ENCODE results near the gene ZNF438.
"Not testable (repeated sequence)": the region's sequence is repeated elsewhere in the genome, so short reads cannot be mapped to it uniquely, and the experiment has no call there.

The ZNF438 gene

DNA sequence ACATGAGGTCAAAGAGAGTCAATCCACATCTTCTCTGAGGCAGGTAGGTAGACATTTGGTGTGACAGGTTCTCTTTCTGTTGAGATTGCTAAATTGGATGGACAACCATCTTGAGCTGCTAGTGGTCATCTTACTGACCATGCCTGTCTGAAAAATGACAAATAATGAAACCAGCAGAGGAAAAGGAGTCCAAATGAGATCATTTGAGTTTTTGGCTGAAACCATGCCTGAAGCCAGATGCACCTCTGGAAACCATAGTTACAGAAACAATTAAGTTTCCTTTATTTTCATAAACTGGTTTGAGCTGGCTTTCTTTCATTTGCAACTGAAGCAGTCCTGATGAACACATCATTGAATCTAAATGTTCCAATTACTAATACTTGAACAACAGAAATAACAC lies 100.6 kb downstream of the ZNF438 start:
- DNase-seq: no peak

DNA sequence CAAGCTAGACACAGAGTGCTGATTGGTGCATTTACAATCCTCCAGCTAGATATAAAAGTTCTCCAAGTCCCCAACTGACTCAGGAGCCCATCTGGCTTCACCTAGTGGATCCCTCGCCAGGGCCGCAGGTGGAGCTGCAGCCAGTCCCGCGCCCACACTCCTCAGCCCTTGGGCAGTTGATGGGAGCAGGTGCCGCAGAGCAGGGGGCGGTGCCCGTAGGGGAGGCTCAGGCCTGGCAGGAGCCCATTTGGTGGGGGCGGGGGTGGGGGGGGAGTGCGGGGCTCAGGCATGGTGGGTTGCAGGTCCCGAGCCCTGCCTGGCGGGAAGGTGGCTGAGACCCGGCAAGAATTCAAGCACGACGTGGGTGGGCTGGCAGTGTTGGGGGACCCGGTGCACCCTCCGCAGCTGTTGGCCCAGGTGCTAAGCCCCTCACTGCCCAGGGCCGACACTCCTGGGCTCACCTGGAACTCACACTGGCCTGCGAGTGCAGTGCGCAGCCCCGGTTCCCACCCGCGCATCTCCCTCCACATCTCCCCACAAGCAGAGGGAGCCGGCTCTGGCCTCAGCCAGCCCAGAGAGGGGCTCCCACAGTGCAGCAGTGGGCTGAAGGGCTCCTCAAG lies 101.7 kb downstream of the ZNF438 start:
- DNase-seq: no peak

DNA sequence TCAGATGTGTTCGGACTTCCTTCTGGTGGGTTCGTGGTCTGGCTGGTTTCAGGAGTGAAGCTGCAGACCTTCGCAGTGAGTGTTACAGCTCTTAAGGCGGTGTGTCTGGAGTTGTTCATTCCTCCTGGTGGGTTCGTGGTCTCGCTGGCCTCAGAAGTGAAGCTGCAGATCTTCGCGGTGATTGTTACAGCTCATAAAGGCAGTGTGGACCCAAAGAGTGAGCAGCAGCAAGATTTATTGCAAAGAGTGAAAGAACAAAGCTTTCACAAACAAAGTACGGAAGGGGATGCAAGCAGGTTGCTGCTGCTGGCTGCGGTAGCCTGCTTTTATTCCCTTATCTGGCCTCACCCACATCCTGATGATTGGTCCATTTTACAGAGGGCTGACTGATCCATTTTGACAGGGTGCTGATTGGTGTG lies 102.3 kb downstream of the ZNF438 start:
- DNase-seq: not testable (repeated sequence)

DNA sequence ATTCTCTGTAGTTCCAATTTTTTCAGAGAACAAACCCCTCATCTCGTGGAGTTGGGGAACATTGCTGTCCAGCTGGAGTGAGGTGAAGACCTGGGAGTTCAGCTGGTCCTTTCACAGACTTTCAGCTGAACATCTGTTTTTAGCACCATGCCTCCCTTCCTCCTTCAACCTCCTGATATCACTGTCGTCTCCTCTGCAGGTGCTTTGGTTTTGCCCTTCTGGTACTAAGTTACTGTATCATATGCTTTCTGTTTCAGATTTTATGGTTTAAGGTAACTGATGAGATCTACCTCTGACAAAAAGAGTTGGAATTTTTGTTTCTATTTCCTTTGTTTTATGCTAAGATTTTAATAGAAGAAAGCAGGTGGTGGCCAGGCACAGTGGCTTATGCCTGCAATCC lies 102.9 kb downstream of the ZNF438 start:
- DNase-seq: no peak

DNA sequence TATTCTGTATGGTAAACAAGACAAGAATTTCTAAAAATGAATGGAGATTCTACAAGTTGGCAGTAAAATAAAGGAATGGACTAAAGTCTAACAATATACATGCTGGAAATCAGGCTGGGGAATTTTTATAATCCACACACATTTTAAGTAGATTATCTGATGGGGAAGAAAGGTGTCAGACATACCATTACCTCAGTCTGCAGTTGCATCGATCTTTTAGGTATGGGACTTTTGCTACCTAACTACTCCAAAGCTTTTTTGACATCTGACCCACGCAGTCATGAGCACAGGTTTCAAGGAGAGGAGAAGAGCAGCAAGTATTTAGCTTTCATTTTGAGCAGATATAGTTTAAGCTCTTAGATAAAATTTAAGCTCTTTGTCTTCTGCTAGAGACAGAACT lies 113.0 kb downstream of the ZNF438 start:
- DNase-seq: no peak

DNA sequence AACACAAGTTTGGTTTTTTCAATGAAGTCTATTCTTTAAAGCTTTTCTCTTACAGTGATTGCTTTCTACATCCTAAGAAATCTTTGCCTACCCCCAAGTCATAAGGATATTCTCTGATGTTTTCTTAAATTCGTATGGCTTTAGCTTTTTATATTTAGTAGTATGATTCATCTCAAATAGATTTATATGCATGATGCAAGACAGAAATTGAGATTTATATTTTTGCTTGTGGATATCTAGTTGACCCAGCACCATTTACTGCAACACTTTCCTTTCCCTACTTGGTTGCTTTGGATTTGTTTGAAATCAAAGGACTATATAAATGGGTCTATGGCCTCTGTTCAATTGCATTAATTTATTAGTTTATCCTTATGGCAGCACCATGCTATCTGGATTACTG lies 113.9 kb downstream of the ZNF438 start:
- DNase-seq: no peak

DNA sequence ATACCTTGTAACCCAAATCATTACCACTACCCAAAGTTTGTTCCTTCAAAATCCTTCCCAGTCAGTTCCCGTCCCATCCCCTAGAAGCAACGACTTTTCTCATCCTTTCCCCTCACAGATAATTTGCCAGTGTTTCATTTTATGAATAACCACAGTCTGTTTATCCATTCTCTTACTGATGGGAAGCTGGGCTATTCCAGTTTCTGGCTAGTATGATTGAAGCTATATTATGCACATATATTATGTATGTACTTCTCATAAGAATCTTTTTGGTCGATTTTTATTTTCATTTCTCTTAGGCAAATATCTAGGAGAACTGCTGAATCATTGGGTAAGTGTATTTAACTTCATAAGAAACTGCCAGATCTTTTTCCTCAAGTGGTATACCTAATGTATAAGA lies 114.6 kb downstream of the ZNF438 start:
- no peak for DNase-seq

DNA sequence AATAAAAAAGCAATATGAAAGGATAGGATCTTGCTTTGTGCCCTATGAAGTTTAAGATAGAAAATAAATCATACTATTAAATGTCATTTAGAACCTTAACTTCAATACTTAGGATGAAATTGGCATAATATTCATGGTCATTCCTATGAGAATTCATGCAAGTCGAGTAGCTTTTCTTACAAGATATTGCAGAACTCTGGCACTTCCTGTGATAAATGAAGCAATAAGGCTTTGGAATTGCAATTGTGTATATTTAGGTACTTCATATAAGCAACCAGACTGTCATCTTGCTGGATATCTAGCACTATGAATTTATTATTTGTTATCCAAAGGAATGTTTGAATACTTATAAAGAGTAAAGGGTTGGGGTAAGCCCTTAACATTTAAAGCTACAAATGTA lies 116.5 kb downstream of the ZNF438 start:
- no peak for DNase-seq

DNA sequence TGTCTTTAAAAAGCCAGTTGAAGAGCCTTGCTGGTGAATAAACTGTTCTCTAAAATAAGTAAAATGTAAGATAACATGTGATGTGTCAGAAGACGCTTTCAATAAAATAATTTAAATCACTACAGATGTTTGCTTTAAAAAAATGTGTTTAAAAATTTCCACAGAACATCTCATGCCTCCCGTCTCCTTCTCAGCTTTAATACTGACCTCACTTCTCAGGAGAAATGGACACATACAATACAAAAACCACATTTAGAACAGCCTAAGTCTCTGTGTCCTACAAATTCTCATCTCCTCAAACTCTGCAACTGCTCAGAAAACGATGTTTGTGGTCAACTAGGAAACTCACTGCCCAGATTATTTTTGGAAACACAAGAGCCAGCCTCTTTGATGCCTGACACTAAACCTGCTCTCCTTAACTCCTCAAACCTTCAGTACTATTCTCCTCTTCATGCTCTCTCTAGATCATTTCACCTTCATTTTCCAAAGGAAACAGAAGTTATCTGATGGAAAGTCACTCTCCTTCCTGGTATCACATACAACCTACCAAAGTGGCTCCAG lies 120.3 kb downstream of the ZNF438 start:
- no peak for DNase-seq

DNA sequence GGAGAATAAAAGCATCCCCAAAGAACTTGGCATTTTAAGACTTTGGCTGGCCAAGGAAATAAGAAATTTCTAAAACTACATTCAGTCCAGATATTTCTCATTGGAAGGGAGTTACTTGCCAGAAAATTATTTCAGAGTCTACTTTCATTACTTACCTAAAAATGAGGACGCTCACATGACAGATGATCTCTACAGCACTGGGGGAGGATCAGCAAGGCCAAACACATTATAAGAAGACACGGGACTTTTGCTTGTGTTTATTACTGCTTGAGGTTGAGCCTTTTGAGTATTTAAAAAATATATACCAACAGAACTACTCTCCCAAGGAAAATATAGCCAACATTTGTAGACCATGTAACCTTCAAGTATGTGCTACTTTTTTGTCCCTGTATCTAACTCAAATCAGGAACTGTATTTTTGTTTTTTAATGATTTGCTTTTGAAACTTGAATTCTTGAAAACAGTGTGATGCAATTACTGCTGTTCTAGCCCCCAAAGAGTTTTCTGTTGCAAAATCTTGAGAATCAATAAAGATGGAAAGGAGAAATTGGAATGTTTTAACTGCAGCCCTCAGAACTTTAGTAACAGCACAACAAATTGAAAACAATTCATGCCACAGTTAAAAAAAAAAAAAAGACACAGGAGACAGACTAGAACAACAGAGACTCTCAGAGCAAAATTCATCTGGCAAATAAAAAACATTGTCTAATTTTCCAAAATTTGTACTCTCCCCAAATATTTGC lies 128.1 kb downstream of the ZNF438 start:
- DNase-seq: no peak

DNA sequence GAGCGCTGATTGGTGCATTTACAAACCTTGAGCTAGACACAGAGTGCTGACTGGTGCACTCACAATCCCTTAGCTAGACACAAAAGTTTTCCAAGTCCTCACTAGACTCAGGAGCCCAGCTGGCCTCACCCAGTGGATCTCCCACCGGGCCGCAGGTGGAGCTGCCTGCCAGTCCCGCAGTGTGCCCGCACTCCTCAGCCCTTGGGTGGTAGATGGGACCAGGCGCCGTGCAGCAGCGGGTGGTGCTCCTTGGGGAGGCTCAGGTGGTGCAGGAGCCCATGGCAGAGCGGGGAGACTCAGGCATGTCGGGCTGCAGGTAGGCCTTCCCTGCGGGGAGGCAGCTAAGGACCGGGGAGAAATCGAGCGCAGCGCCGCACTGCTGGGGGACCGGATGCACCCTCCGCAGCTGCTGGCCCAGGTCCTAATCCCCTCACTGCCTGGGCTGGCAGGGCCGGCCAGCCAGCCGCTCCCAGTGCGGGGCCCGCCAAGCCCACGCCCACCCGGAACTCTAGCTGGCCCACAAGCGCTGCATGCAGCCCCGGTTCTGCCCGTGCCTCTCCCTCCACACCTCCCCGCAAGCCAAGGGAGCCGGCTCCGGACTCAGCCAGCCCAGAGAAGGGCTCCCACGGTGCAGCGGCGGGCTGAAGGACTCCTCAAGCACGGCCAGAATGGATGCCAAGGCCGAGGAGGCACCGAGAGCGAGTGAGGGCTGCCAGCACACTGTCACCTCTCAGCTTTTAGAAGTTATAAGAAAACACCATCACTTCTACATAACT lies 128.9 kb downstream of the ZNF438 start:
- no peak for DNase-seq

DNA sequence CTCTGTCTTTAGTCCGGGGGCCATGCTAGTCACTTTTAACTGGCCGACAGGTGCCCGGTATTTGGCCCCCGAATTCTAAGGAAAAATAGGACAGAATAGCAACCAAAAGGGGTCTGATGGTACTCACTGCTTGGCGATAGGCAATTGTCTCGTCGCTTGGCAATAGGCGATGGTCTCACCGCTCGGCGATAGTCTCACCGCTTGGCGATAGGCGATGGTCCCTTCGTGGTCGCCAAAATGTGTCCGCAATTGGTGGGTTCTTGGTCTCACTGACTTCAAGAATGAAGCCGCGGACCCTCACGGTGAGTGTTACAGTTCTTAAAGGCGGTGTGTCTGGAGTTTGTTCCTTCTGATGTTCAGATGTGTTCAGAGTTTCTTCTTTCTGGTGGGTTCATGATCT lies 130.2 kb downstream of the ZNF438 start:
- not testable (repeated sequence) for DNase-seq

DNA sequence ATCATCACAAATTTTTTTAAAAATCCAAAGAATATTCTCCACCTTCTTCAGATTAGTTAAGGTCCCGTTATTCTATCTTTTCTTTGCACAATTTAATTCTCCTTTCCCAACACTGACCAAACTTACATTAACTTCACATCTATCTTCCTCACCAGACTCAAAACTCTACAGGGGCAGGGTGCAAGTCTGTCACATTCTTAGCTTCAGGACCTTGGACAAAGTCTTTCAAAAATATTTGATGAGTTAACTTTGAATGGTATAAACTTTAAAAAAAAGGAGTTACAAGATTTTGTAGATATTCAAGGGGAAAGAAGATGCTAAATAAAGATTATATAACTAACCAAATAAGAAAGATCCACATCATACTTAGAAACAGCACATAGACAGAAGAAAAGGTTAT lies 132.7 kb downstream of the ZNF438 start:
- no peak for DNase-seq

DNA sequence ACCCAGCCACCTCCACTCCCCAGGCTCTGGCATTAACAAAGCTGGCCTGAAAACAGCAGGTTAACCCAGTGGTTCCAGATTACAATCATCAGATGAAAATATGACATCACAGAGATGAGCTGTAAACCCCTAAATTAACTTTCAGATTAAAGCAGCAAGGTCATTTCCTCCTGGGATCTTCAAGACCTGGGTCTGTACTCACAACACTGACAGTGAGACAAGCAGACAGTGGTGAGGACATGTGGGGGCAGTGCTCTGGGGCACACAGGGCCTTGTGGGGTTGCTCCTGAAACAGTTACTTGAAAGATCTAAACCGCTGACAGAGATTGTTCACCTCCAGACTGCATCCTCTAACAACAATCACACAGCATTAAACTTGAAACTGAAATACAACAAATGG lies 134.1 kb downstream of the ZNF438 start:
- no peak for DNase-seq

DNA sequence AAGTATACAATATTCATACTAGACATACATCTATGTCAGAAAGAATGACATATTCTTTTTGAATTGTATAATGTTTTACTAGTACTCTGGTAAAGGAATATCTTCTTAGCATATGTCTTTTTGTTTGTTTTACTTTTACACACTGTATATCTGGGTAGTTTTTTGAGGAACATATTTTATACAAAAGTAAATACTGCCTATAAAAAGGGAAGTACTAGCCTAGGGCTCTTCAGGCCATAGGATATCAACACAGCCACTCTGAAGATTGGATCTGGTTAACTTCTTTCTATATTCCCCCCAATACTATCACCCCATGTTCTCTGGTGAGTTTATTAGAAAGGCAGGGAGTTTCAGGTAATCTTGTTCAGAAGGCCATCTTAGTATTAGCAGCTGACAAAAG lies 134.6 kb downstream of the ZNF438 start:
- no peak for DNase-seq

DNA sequence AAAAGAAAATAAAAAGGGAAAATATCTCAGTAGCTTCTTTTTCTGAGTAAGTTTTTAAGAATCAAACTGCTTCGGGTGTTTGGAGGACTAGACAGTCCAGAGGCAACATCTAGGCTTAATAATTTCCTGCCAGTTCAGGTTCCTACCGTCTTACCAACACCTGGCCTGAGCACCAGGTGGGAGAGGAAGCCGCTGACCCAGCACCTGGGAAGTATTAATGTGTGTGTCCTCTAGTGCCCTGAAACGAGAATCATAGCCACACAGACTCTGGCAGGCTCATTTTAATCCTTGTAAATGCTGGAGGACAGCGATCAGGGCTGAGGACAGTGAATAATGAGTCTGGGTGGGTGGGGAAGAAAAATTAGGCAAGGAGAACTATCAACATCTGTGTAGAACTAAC lies 137.4 kb downstream of the ZNF438 start:
- DNase-seq: no peak

DNA sequence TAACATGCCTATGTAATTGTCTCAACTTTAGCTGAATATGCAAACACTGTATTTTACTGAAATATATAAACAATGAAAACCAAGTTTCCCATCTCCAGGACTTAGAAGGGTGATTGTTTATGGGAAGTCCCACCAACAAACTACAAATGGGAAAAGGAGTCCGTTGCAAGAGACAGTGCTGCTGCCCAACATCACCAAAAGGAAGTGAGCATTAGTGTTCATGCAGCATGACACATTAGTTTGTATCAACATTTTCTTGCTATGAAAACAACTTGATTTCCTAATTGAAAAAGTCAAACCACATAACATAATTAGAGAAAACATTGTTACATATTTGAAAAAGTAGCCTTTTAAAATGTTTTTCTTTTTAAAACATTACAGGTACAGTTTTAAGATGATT lies 138.5 kb downstream of the ZNF438 start:
- DNase-seq: no peak

DNA sequence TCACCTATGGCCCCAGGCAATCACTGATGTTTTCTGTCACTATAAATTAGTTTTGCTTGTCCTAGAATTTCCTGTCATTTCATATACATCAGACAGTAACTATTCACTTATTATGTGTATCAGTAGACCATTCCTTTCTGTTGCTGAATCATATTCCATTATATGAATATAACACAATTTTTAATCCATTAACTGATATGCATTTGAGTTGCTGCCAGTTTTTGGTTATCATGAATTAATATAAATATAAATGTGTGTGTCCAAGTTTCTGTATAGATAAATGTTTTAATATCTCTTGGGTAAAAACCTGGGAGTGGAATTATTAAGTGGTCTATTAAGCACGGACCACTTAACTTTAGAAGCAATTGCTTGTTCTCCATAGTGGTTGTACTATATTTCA lies 143.8 kb downstream of the ZNF438 start:
- no peak for DNase-seq

DNA sequence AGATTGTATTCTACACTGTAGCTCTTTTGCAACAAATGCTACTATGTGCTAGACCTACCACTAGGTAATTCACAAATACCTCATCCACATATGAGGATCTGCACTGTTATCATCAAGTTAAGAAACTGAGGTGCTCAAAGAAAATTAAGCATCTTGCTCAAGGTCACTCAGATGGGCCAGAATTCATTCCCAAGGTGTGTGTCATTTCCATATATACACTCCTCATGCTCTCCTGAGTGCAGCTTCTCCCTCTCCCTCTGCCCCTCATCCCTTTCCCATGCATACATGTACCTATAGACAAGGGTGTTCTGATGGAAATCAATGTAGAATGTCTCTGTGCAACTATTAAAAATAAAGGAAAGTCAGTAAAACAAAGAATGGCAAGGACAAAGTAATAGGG lies 146.2 kb downstream of the ZNF438 start:
- no peak for DNase-seq

DNA sequence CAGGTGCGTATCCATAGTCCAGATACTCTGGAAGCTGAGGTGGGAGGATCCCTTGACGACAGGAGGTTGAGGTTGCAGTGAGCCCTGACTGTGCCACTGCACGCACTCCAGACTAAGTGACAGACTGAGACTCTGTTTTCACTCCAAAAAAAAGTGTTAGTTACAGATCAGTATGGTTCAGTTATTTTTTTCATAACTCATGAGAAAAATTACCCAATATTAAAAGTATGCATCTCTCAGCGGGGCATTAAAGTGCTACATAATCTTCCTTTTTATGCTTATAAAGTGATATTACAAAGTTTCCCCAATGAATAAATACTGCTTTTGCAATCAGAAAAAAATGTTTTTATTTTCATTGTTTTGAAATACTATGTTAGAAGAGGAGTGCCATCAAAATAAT lies 147.9 kb downstream of the ZNF438 start:
- DNase-seq: no peak

DNA sequence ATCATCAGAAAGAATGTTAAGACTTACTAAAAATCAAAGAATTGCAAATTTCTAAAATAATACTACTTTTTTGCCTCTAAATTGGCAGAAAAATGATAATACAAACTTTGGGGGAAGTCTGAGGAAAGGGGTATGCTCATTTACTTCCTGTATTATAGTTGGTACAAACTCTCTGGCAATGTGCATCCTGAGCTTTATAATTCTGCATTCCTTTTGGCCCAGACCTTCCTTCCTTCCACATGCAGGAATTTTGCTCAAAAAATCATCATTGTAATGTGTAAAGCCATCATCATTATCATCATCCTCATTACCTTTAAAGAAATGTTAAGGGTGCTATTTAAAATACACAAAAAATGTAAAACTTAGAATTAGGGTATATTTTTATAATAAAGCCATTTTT lies 148.5 kb downstream of the ZNF438 start:
- no peak for DNase-seq

DNA sequence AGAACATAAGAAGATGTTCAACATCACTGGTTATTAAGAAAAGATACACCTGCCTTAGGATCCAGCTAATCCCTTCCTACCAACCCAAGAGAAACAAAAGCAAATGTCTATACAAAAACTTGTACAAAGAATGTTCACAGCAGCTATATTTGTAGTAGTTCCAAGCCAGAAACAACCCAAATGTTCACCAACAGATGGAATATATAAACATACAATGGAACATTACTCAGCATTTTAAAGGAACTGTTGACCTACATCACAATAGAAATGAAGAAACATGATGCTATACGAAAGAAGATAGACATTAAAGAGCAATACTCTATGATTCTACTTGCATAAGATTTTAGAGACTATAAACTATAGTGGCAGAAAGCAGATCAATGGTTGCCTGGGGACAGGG lies 149.4 kb downstream of the ZNF438 start:
- no peak for DNase-seq

DNA sequence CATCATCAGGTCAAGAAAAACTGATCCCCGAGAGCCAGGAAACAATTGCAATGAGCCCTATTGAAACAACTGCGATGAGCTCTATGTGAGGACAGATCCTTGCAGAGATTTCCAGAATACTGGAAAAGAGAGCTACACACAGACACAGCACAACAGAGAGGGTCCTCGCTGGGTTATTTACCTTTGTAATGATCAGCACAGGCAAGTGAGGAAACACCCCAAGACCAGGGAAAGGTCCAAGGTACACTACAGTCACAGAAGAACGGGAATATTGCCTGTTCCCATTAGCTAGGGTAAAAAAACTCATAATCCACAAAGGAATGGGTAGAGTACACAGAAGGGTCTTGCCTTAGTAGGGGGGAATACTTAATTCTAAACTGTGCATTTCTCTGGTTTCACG lies 152.7 kb downstream of the ZNF438 start:
- DNase-seq: no peak

DNA sequence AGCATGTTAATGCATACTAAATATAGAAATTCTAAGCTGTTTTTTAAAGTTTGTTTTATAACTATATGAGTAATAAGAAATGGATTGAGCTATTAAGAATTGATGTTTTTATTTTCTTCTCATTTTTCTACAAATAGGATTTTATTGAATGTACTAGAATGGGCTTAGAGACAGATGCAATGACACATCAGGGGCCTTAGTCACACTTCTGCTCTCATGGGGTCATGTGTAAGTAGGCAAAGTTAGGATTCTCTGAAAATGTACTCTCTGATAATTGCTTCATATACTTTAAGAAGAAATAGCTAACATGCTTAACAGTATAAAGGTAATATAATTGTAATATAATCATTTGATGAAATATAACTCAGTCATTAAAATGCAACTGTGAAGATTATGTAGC lies 154.6 kb downstream of the ZNF438 start:
- DNase-seq: no peak

All from activated CD4-positive, CD25-positive, alpha-beta regulatory T cell (primary cell).